ENCODE measurements around the gene ABI2.
"Not testable (repeated sequence)": the region's sequence is repeated elsewhere in the genome, so short reads cannot be mapped to it uniquely, and the experiment has no call there.

Gene ABI2

DNA sequence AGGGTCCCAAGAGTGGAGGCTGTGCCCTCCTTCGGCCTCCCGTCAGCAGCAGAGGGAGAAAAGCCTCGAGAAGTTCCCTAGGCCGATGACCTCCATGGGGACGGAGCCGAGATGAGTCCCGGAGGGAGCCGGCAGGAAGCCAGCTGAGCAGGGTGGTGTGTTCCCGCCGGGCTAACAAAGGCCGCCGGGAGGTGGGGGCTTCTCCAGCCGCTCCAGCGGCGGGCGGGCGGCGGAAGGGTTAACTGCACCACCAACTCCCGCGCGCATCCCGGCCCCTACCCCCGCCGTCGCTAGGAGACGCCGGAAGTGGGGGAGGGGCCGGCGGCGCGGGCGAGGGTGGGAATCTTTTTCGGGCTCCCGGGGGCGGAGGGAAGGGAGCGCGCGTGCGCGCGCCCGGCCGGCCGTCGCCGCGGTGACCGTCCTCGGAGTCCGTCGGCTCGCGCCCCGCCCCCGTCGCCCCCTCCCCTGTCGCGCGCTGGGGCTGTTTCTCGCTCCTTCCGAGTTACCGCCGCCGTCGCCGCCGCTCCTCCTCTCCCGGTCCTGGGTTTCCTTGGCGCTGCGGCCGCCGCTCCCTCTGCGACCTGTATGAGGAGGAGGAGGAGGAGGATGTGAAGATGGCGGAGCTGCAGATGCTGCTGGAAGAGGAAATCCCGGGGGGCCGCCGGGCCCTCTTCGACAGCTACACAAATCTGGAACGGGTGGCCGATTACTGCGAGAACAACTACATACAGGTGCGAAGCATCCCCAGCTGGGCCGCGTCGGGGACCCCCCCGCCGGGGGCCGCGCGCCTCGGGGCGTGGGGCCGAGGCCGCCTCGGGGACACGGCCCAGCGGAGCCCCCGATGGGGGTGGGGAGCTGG, at the start of gene ABI2:
Gene ABI2 (plus strand): TSS at position 494 of the 859 bp plus-strand sequence. CDS start 121 bp downstream, at position 615.
- DNase-seq: no peak

DNA sequence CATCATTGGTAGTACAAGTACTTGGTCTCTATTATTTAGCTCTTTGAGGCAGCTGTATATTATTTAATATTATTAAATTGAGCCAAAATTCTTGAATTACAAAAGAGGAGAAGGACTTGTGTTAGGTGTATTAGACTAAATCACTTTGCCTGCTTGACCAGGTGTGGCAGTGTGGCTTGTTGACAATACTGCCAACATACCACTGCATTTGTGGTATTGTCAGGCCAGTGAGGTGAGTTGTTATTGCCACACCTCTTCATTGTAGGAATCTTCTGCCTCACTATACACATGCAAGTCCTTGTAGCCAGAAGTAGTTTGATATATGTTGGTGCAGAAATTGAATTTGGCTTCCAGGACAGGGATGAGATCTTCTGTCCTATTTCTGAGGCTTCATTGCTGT, 48.9 kb upstream of the ABI2 start:
- no peak for DNase-seq

DNA sequence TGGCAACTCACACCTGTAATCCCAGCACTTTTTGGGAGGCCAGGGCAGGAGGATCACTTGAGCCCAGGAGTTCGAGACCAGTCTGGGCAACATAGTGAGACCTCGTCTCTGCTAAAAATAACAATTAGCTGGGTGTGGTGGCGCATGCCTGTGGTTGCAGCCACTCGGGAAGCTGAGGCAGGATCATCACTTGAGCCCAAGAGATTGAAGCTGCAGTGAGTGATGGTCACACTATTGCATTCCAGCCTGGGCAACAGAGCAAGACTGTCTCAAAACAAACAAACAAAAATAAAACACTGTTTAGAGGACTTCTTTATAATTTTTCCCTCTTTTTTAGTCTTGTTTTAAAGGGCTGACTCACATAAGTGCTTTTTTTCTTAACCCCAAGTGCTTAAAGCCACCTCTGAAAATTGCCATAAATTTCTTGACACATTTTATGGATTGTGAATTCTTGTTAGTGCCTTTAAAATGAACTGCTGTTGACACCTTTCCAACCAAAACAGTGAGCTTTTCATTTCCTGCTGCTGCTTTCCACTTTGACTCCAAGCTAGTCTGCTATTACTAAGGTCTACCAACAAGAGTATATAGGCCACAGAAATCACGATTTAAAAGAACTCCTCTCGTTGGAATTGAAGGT, 47.6 kb upstream of the ABI2 start:
- DNase-seq: no peak

GRCh38 chr2:203282101-203282500, 46.1 kb upstream of the ABI2 start:
- DNase-seq: no peak

GRCh38 chr2:203286532-203286931, 41.7 kb upstream of the ABI2 start:
- no peak for DNase-seq

DNA sequence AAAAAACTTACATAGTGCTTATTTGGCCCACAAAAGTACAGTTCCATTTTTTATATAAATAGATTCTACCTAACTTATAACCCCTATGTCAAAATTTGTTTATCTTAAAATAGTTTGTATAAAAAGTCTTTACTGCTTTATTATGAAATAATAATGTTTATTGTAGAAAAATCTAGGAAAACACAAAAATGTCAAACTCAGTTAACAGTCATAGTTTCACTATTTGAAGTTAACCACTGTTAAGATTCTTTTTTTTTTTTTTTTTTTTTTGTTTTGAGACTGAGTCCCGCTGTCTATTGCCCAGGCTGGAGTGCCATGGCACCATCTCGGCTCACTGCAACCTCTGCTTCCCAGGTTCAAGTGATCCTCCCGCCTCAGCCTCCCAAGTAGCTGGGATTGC, 26.5 kb upstream of the ABI2 start:
- no peak for DNase-seq

DNA sequence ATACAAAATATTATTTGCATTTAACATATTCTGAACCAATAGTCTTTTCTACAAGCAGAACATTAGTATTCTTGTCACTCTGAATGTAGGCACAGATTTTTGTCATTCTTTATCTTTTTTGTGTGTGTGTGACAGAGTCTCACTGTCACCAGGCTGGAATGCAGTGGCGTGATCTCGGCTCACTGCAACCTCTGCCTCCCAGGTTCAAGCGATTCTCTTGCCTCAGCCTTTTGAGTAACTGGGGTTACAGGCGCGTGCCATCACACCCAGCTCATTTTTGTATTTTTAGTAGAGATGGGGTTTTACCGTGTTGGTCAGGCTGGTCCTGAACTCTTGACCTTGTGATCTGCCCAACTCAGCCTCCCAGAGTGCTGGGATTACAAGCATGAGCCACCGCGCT, 25.6 kb upstream of the ABI2 start:
- DNase-seq: not testable (repeated sequence)

DNA sequence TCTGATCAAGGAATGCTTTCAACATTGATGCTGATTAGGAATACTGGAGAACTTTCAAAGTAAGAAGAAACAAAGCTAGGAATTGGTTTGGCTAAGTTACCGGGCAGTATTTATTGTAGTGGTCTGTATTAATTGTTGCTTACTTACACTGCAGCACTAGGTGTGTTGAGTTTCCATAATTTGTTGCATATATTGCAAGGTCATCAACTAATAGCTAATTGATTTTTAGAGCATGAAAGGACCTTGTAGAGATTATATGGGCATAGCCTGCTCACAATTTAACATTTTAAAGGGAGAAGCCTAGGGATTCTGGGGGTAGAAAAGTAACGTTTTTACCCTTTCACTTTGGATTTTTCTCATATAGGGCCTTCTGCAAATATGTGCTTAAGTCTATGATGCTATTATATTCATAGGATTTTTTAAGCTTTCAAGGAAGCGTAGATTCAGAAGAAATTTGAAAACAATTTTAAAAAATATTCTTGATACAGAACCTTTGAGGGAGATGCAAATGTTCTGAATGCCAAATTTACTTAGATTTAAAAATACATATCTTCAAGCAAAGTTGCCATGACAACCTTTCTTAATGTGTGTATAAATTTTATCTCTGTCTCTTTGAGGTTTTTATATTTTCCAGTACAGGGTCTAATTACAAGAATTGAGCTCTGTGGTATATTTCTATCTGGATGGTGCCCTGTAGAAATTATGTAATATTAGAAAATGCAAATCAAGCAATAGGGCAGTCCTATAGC, 17.3 kb upstream of the ABI2 start:
- no peak for DNase-seq

DNA sequence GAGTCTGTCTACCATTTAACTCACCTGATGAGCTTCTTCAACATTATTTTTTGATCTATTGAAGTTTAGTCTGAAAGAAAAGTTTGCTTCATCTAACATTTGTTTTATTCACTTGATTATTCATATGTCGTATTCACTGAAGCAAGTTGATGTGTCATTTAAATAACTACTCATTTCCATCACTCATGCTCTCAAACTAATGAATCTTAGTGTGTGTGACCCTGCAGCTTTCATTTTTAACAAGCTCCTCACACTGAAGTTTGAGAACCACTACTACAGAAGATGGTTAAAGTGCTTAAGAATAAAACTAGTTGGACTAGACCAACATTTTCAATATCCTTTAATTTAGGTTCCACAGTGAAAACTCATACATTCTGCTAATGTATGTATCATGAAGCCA, 1.8 kb upstream of the ABI2 start:
- DNase-seq: no peak

GRCh38 chr2:203327582-203327900, 653 bp upstream of the ABI2 start:
- DNase-seq: no peak

- DNase-seq: no peak
Measured at GRCh38 chr2:203328760-203329540, 756 bp downstream of the ABI2 start.

GRCh38 chr2:203330434-203330833, 2.2 kb downstream of the ABI2 start:
- no peak for DNase-seq

DNA sequence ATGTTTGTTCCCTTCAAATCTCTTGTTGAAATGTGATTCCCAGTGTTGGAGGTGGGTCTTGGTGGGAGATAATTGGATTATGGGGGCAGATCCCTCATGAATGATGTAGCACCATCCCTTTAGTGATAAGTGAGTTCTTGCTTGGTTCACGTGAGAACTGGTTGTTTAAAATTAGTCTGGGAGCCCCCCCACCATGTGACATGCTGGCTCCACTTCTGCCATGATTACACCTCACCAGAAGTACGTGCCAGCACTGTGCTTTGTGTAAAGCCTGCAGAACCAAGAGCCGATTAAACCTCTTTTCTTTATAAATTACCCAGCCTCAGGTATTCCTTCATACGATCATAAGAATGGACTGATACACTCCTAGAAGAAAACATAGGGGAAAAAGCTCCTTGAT, 10.1 kb downstream of the ABI2 start:
- DNase-seq: no peak

DNA sequence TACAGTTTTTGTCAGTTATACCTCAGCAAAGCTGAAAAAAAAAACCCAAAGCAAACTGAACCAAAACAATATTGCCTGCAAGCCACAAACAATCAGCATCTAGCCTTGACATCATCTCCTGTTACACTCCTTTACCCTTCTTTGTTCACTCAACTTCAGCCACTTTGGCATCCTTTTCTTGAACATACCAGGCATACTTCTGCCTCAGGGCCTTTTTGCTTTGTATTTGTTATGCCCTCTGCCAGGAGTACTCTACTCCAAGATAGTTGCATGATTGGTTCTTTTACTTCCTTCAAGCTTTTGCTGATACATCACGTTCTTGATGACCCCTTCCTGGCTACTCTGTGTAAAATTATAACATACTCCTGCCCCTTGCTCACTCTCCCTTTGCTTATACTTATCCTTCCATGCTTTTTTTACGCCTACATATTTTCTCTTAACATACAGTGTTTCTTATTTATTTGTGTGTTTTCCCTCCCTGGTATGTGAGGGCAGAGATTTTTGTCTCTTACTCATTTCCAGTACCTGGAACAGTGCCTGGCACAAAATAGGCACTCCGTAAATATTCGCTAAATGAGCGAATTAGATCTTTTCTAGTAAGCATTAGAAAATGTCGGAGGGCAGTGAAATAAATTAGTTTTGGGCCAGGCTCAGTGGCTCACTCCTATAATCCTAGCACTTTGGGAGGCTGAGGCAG, 12.7 kb downstream of the ABI2 start:
- no peak for DNase-seq

GRCh38 chr2:203341741-203342310, 13.6 kb downstream of the ABI2 start:
- DNase-seq: no peak

DNA sequence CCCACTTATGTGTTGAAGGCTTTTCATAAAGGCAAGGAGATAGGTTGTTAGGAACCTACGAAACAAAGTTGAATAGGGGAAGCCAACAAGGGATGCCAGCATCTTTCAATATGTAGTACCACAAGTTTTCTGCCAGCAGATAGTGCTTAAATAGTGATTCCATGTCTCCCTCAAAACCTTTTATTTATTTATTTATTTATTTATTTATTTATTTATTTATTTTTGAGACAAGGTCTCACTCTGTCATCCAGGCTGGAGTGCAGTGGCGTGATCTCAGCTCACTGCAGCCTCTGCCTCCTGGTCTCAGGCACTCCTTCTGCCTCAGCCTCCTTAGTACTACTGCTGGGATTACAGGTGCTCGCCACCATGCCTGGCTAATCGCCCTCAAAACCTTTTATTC, 14.2 kb downstream of the ABI2 start:
- DNase-seq: not testable (repeated sequence)

DNA sequence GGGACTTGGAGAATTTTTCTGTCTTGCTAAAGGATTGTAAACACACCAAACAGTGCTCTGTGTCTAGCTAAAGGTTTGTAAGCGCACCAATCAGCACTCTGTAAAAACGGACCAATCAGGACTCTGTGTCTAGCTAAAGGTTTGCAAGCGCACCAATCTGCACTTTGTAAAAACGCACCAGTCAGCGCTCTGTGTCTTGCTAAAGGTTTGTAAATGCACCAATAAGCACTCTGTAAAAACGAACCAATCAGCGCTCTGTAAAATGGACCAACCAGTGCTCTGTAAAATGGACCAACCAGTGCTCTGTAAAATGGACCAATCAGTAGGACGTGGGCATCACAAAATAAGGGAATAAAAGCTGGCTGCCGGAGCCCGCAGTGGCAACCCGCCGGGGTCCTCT, 16.5 kb downstream of the ABI2 start:
- no peak for DNase-seq

- DNase-seq: no peak
Measured at GRCh38 chr2:203346612-203347011, 18.4 kb downstream of the ABI2 start.

DNA sequence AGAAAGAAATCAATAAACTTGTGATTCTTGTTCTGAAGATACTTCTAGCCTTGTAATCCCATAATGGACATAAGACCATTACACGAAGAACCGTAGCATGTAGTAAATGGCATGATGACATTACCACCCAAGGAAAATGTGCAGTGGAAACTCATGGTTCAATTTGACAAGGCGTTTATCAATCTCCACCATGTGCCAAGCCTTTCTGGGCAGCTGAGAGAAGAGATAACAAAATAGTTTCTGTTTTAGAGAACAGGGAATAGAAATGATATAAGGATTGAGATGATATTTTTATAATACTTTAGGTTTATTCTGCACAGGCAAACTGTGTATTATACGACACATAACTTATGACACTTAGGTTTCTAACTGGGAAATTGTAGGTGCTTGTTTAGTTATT, 19.2 kb downstream of the ABI2 start:
- no peak for DNase-seq

DNA sequence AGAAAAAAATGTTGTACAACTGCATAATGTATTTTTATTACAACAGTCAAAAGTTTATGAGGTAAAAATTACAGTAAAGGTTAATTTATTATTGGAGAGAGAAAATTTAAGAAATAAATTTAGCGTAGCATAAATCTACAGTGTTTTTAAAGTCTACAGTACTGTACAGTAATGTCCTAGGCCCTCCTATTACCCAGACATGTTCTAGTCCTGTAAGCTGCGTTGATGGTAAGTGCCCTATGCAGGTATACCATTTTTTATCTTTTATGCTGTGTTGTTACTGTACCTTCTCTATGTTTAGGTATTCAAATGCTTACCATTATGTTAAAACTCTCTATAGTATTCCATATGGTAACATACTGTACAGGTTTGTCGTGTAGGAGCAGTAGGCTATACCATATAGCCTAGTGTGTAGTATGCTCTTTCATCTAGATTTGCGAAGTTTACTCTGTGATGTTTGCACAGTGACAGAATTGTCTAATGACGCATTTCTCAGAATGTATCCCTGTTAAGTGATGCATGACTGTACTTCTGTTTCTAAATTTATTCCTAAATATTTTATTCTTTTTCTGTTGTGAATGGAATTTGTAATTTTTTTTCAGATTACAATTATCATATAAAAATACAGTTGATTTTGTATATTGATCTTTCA, 24.5 kb downstream of the ABI2 start:
- no peak for DNase-seq

GRCh38 chr2:203354966-203355365, 26.8 kb downstream of the ABI2 start:
- DNase-seq: no peak

- no peak for DNase-seq
Measured at GRCh38 chr2:203359450-203359849, 31.3 kb downstream of the ABI2 start.

All from cortex of kidney (tissue), 1 donor.